CD4-positive, alpha-beta T cell (primary cell): Measurements from ENCODE around the gene RFC5. TPM values are rescaled to one million over a fixed set of nuclear protein-coding genes. Genes with fewer than 3 reads are reported as not detected.

Experiments used
- ATAC-seq: fragments of 200-7000 bp; cut with Tn5 transposase; one replicate; pipeline ENCODE4 v1.10.0; 2022; ENCODE audit warnings: mild to moderate bottlenecking; ENCODE audit not compliant: poor library complexity
- CTCF ChIA-PET: fragments of 350-600 bp; sonication (Branson Sonifier 250); formaldehyde crosslinking; loops from one replicate; lab custom pipeline; 2021; ENCODE audit warnings: antibody characterized with exemption, inconsistent platforms; lab: Charles Lee
- POLR2A ChIA-PET: fragments of 350-600 bp; sonication (Branson Sonifier 250); formaldehyde crosslinking; loops from one replicate; lab custom pipeline; 2021; ENCODE audit warnings: antibody characterized with exemption, inconsistent platforms; lab: Charles Lee
- DNase-seq, 14 experiments: peaks; one replicate each; pipeline ENCODE4 v3.0.0-alpha.2; 2013 to 2020; ENCODE audit warnings: mixed read lengths in 2 of 14
- H3K27ac ChIP-seq, 2 donors: one replicate each; pipeline versions ENCODE4 v1.5.1 to v1.7.0; 2013; ENCODE audit warnings: low read length in 2 of 2, low read depth in 1 of 2, mild to moderate bottlenecking in 1 of 2
- H3K27me3 ChIP-seq, 2 experiments: 1 replicate in 1 of 2; 2 replicates in 1 of 2; pipeline versions ENCODE4 v1.6.1 to v1.7.0; 2013; ENCODE audit warnings: low read length in 2 of 2, control low read depth in 1 of 2, mild to moderate bottlenecking in 1 of 2, moderate library complexity in 1 of 2; ENCODE audit not compliant: insufficient read depth in 2 of 2, control insufficient read depth in 1 of 2
- H3K36me3 ChIP-seq: one replicate; pipeline ENCODE4 v1.6.1; 2013; ENCODE audit warnings: low read length, control low read depth; ENCODE audit not compliant: insufficient read depth
- H3K4me1 ChIP-seq: one replicate; pipeline ENCODE4 v1.6.1; 2013; ENCODE audit warnings: low read length, control low read depth; ENCODE audit not compliant: insufficient read depth
- H3K4me3 ChIP-seq: one replicate; pipeline ENCODE4 v1.5.1; 2013; ENCODE audit warnings: mild to moderate bottlenecking, low read length, moderate library complexity
- H3K9me3 ChIP-seq, 2 experiments: 1 replicate in 1 of 2; 2 replicates in 1 of 2; pipeline versions ENCODE4 v1.6.1 to v1.7.0; 2013; ENCODE audit warnings: low read length in 2 of 2, mild to moderate bottlenecking in 2 of 2, control low read depth in 1 of 2, moderate library complexity in 1 of 2; ENCODE audit not compliant: control insufficient read depth in 1 of 2, insufficient read depth in 1 of 2
- H3K27ac Mint-ChIP-seq: one replicate; pipeline ENCODE4 v1.8.0; 2020; ENCODE audit warnings: mixed read lengths
- H3K27me3 Mint-ChIP-seq: one replicate; pipeline ENCODE4 v1.8.0; 2021; ENCODE audit warnings: mixed read lengths
- H3K36me3 Mint-ChIP-seq: one replicate; pipeline ENCODE4 v1.8.0; 2021; ENCODE audit warnings: low read depth, mixed read lengths
- H3K4me1 Mint-ChIP-seq: one replicate; pipeline ENCODE4 v1.8.0; 2021; ENCODE audit warnings: low read depth, mixed read lengths
- H3K4me3 Mint-ChIP-seq: one replicate; pipeline ENCODE4 v1.8.0; 2020; ENCODE audit warnings: mild to moderate bottlenecking, mixed read lengths
- H3K9me3 Mint-ChIP-seq: one replicate; pipeline ENCODE4 v1.8.0; 2020; ENCODE audit warnings: mixed read lengths
- CTCF ChIP-seq: fragments of 200-600 bp; IDR thresholded peaks from one replicate; pipeline ENCODE4 v1.8.0; 2022; ENCODE audit warnings: antibody characterized with exemption, mild to moderate bottlenecking
- intact Hi-C, 2 experiments: fragments of 100-400 bp; cut with DNase I in 1 of 2; cut with micrococcal nuclease in 1 of 2; formaldehyde crosslinking; loops; one replicate each; pipeline versions ENCODE4 v1.15.1 to v1.9.0; 2023 to 2025; cut with DNase I, micrococcal nuclease
- total RNA-seq, 174 experiments: library from RNA in 2 of 174; stranded (reverse) in 2 of 174; gene quantifications; one replicate each; pipeline ENCODE4 v1.2.3 and lab custom pipeline; 2021 to 2026

The RFC5 gene
- total RNA-seq, 2 experiments from 2014 or later = 8.7 to 9.1 TPM

GRCh38 chr12:118044075-118044474 lies 27.6 kb downstream of the RFC5 start:
- intact Hi-C loops = no loop called here
- H3K27ac Mint-ChIP-seq = no peak overlapping the region
- H3K27me3 Mint-ChIP-seq = no peaks in the 10 kb centered on the region
- no peak overlapping the region for H3K4me3 ChIP-seq
- peaks cover 71% of the 10 kb centered on the region for H3K36me3 Mint-ChIP-seq
- H3K4me1 Mint-ChIP-seq = peaks cover 11% of the 10 kb centered on the region
- H3K4me3 Mint-ChIP-seq = no peak overlapping the region
- TF ChIP-seq CTCF = no peak
- CTCF ChIA-PET = interaction anchor here (0.7 kb wide), 1 partner anchor 310 kb away, joined by 3 read pairs; no protein-coding TSS in a partner anchor
- no peaks in the 10 kb centered on the region for H3K9me3 ChIP-seq
- no peak overlapping the region for H3K27ac ChIP-seq
- H3K27me3 ChIP-seq = no peaks in the 10 kb centered on the region
- peaks cover 63% of the 10 kb centered on the region for H3K36me3 ChIP-seq
- ATAC-seq (no peak), DNase-seq (no peak)
- no peaks in the 10 kb centered on the region for H3K4me1 ChIP-seq
- POLR2A ChIA-PET = interaction anchor here (1.4 kb wide), 1 partner anchor 17 kb away, joined by 4 read pairs; the partner anchor contains the start of gene WSB2
- H3K9me3 Mint-ChIP-seq = no peaks in the 10 kb centered on the region

GRCh38 chr12:118044577-118044976 lies 28.1 kb downstream of the RFC5 start:
- no peak overlapping the region for H3K27ac ChIP-seq
- no peak overlapping the region for H3K27ac Mint-ChIP-seq
- no peaks in the 10 kb centered on the region for H3K9me3 Mint-ChIP-seq
- ChIA-PET POLR2A (interaction anchor here (1.4 kb wide), 1 partner anchor 17 kb away, joined by 4 read pairs; the partner anchor contains the start of gene WSB2), CTCF (no interaction called here)
- intact Hi-C loops = no loop called here
- no peak for TF ChIP-seq CTCF
- H3K4me1 Mint-ChIP-seq = peaks cover 11% of the 10 kb centered on the region
- no peaks in the 10 kb centered on the region for H3K27me3 Mint-ChIP-seq
- H3K4me3 Mint-ChIP-seq = no peak overlapping the region
- ATAC-seq = no peak
- H3K27me3 ChIP-seq = no peaks in the 10 kb centered on the region
- H3K9me3 ChIP-seq = no peaks in the 10 kb centered on the region
- no peaks in the 10 kb centered on the region for H3K4me1 ChIP-seq
- no peak overlapping the region for H3K4me3 ChIP-seq
- peaks cover 71% of the 10 kb centered on the region for H3K36me3 Mint-ChIP-seq
- peaks cover 60% of the 10 kb centered on the region for H3K36me3 ChIP-seq
- no peak for DNase-seq

GRCh38 chr12:118046430-118046829 lies 29.9 kb downstream of the RFC5 start:
- Histone ChIP-seq H3K27ac (no peak overlapping the region), H3K4me1 (no peaks in the 10 kb centered on the region), H3K4me3 (no peak overlapping the region), H3K36me3 (peaks cover 54% of the 10 kb centered on the region), H3K9me3 (no peaks in the 10 kb centered on the region), H3K27me3 (no peaks in the 10 kb centered on the region)
- no peaks in the 10 kb centered on the region for H3K27me3 Mint-ChIP-seq
- ChIA-PET POLR2A (no interaction called here), CTCF (interaction anchor here (1.2 kb wide), 1 partner anchor 11 kb away, joined by 3 read pairs; no protein-coding TSS in a partner anchor)
- ATAC-seq (no peak), DNase-seq (no peak)
- no peak overlapping the region for H3K4me3 Mint-ChIP-seq
- no peaks in the 10 kb centered on the region for H3K9me3 Mint-ChIP-seq
- peaks cover 11% of the 10 kb centered on the region for H3K4me1 Mint-ChIP-seq
- H3K27ac Mint-ChIP-seq = no peak overlapping the region
- intact Hi-C loops = no loop called here
- TF ChIP-seq CTCF = no peak
- peaks cover 78% of the 10 kb centered on the region for H3K36me3 Mint-ChIP-seq
